GM12875 (cell line): Measurements from ENCODE around the gene CUEDC1.
"Not testable (repeated sequence)": the region's sequence is repeated elsewhere in the genome, so short reads cannot be mapped to it uniquely, and the experiment has no call there.

Experiments
- H3K4me3 ChIP-seq: one replicate; pipeline ENCODE4 v1.5.1; 2011; ENCODE audit warnings: low read depth, low read length, control low read depth
- TF ChIP-seq, protein P1 (sequence below): IDR thresholded peaks from 2 replicates; pipeline ENCODE4 v1.5.1; 2011; ENCODE audit warnings: low read depth, mild to moderate bottlenecking, control low read depth, inconsistent platforms, low read length, moderate library complexity, borderline replicate concordance; ENCODE audit not compliant: insufficient read depth

CUEDC1 gene

DNA sequence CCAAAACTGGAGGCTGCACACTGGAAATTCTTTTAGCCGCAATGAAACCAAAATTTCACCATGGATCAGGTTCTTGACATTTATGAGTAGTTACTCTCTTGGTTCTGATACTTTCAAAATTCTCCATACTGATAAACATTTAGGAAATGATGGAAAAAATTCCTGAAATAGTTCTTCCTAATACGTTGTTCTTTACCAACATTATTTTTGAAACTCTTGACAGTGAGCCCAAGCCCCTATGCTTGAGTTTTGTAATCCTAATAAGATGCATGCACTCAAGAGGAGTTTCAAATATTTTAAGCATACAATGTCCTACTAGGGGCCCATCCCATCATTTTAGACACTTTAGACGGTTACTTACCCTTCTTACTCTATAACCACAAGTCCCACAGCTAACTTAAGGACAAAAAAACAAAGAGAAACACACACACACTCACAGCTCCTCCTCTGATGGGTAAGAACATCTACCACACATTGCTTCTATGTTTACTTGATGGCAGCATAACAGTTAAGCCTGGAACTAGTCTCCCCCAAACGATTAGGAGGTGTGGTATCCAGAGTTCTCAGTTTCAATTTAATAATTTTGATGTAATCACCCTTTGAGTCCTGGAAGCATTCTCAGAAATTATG is 29.2 kb upstream of the CUEDC1 start:
- TF ChIP-seq, protein P1, sequence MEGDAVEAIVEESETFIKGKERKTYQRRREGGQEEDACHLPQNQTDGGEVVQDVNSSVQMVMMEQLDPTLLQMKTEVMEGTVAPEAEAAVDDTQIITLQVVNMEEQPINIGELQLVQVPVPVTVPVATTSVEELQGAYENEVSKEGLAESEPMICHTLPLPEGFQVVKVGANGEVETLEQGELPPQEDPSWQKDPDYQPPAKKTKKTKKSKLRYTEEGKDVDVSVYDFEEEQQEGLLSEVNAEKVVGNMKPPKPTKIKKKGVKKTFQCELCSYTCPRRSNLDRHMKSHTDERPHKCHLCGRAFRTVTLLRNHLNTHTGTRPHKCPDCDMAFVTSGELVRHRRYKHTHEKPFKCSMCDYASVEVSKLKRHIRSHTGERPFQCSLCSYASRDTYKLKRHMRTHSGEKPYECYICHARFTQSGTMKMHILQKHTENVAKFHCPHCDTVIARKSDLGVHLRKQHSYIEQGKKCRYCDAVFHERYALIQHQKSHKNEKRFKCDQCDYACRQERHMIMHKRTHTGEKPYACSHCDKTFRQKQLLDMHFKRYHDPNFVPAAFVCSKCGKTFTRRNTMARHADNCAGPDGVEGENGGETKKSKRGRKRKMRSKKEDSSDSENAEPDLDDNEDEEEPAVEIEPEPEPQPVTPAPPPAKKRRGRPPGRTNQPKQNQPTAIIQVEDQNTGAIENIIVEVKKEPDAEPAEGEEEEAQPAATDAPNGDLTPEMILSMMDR = no peak
- no peak overlapping the region for H3K4me3 ChIP-seq

DNA sequence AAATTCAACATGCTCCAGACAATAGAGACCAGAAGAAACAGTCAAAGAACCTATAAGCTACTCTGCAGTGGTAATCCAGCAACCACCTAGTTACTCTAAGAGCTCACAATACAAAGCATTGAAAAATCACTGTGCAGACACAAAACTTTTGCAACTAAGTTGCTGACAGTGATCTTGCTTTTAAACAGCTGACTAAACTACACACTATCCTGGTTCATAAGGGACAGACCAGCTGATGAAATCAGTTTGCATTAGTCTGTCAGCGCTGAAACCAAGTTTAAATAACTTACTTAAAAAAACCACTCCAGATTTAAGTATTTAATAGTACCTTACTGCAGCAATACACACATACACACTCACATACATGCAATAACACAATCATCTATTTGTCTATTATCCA is 28.2 kb upstream of the CUEDC1 start:
- TF ChIP-seq, protein P1 = no peak

DNA sequence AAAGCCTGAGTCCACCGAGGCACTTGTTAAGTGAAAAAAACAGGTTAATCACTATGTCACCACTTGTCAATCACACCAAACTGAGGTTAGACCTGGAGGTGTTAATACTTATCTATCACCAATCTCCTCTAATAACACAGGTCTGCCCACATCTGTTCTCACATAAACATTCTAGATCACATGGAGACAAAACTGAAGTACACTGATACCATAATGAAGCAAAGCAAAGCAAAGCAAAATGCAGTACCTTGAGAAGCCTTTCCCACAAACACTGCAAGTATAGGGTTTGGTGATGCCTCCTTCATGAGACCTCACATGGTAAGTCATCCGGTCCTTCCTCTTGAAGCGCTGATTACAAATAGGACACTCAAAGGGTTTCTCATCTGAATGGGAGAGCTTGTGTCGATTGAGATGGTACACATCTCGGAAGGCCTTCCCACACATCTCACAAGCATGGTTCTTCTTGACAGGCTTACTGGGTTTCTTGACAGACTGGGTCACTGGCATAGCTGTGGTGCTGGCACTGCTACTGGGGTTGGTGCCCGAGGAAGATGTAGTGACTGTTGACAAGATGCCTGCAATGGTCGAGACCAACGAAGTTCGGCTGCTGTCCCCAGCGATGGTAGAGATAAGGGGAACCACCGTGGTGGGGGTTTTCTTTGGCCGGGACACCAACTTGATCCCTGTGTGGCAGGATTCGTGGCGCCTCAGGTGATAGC is 27.4 kb upstream of the CUEDC1 start:
- TF ChIP-seq, protein P1 = no peak
- H3K4me3 ChIP-seq = no peak overlapping the region

More for the DNA sequence above, 28.2 kb upstream of the CUEDC1 start:
- no peak overlapping the region for H3K4me3 ChIP-seq

DNA sequence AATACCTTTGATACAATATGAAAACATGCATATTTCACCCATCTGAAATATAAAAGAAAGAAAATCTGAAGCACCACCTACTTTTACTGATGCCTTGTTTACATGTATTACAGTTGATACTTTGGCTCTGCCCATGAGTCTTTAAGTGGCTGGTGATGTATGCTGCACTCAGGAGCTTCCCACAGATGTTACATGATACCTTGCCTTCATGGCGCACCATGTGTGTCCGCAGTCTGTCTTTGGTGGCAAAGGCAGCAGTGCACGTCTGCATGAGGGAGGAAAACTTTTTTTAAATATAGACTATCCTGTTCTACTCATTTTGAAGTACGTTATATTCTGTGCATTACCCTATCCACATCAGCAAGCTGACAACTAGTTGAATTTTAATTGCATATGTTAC is 25.3 kb upstream of the CUEDC1 start:
- TF ChIP-seq, protein P1 = no peak
- no peak overlapping the region for H3K4me3 ChIP-seq

DNA sequence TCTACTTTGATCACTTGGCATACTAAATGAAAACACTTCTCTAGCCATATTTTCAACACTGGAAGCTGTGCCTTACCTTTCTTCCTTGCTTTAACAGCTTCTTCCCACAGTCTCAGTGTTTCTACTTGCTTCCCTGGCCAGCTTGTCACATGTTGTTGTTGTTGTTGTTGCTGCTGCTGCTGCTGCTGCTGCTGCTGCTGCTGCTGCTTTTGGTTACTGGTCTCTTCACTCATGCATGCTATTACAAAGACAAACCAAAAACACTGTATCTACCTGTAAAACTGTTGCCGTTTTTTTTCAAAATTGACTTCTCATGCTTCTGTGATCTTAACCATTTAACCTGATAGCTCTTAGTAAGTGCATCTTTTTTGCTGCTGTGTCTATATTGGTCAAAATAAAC is 23.9 kb upstream of the CUEDC1 start:
- H3K4me3 ChIP-seq = no peak overlapping the region
- TF ChIP-seq, protein P1 = no peak

DNA sequence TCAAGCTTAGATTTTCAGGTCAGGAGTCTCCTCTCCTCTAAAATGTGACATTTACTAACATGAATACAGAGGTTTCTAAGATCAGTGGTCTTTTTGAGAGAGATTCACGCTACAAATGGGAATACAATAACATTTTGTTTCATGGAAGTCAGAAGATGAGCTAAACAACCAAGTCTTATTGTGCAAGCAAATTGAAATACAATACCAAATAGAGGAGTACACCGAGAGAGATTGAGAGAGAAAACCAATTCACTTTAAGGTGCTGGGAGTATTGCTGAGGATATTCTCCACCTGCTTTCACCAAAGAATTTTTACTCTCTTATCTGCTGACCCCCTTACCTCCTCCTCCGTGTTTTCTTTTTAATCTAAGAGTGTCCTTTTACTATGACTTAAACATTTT is 21.4 kb upstream of the CUEDC1 start:
- TF ChIP-seq, protein P1 = no peak
- H3K4me3 ChIP-seq = no peak overlapping the region

DNA sequence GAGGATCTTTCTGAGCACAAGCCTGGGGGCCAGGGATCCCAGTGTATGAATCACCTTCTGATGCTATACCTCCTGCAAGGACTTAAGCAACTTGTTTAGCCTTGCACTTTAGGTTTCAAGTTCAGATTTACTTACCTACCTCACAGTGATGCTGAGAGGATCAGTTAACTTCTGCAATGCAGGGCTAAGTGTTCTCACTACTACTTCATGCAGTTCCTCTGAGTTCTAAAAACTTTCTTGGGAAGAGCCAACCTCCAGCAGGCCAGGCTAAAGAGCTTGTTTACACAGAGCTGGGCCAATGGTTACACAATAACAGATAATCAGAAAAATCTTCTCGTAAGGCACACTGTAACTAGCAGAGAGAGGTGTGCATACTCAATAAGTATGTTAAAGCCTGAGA is 19.8 kb upstream of the CUEDC1 start:
- no peak overlapping the region for H3K4me3 ChIP-seq
- TF ChIP-seq, protein P1 = no peak

DNA sequence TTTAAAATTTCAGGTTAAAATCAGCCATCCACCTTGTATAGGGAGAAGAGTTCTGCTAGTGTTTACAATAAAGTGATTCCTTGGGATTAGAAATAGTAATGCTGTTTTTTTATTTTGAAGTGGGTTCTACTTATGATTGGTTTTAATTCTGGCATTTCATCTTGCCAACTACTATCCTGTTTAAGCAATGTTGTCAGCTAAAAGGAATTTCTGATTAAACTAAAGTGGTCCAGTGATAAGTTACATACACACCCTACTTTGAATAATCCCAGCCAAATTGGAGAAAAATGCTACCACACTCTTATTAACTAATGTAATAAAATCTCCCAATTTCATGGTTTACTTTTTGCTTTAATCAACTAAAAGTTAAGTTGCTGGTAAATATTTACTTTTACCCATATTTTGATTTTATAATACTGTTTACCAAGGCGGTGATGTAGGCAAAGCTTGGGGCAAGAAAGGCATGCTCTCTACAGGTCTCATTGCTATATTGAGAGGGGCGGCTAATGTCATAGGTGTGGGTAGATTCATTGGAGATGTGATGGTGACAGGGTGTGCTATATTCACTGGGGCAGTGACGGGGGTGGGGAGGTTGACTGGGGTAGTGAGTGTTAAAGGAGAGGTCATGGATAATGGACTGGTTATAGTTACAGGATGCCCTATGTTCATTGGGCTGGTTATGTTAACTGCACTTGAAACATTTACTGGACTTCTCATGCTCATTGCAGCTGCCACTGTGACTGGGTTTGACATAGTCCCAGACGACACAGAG is 19.0 kb upstream of the CUEDC1 start:
- H3K4me3 ChIP-seq = not testable (repeated sequence)
